Measurements from ENCODE around the gene OR10H3. TPM values are rescaled to one million over a fixed set of nuclear protein-coding genes. Genes with fewer than 3 reads are reported as not detected.
"Not testable (repeated sequence)": the region's sequence is repeated elsewhere in the genome, so short reads cannot be mapped to it uniquely, and the experiment has no call there.

Gene OR10H3
- total and polyA plus RNA-seq, 4 experiments from 2014 or later = not detected

- Mint-ChIP-seq H3K4me3 (no peak overlapping the region), H3K27me3 (peaks cover 6 to 10% of the 10 kb centered on the region in 2 donors)
- POLR2A ChIA-PET (ENCODE audit: partially characterized antibody) = no interaction called here
These were observed 42.1 kb downstream of the OR10H3 start for GRCh38 chr19:15779756-15780476.

GRCh38 chr19:15780610-15781418 lies 43.0 kb downstream of the OR10H3 start:
- Histone ChIP-seq H3K4me1 (ENCODE audit: insufficient read depth, low read length) (no peaks in the 10 kb centered on the region), H3K27me3 (ENCODE audit: insufficient read depth, low read length) (no peaks in the 10 kb centered on the region), H3K4me3 (ENCODE audit: low read length in 2 of 2) (no peak overlapping the region), H3K9me3 (ENCODE audit: control insufficient read depth in 1 of 2, low read length in 2 of 2) (no peaks in the 10 kb centered on the region), H3K36me3 (ENCODE audit: insufficient read depth, low read length) (no peaks in the 10 kb centered on the region), H3K27ac (ENCODE audit: low read depth, low read length) (no peak overlapping the region)
- Mint-ChIP-seq H3K9me3 (peaks cover 0 to 2% (median 0%) of the 10 kb centered on the region in 8 donors), H3K4me1 (peaks cover 0 to 10% (median 6%) of the 10 kb centered on the region in 4 donors), H3K36me3 (no peaks in the 10 kb centered on the region), H3K27ac (peak overlapping the region in 6 of 7 donors; percentile 40 to 66 (median 56)), H3K4me3 (no peak overlapping the region), H3K27me3 (peaks cover 3 to 6% of the 10 kb centered on the region in 2 donors)
- POLR2A ChIA-PET (ENCODE audit: partially characterized antibody) = no interaction called here
- intact Hi-C loops (cut with micrococcal nuclease) = no loop called here
- peak in 1 of 5 donors; percentile 1 for DNase-seq
- CTCF ChIA-PET (ENCODE audit: partially characterized antibody) = no interaction called here

More at GRCh38 chr19:15779756-15780476, 42.1 kb downstream of the OR10H3 start:
- H3K9me3 ChIP-seq (ENCODE audit: control insufficient read depth in 1 of 2, low read length in 2 of 2) = no peaks in the 10 kb centered on the region
- Mint-ChIP-seq H3K9me3 (peaks cover 0 to 2% (median 0%) of the 10 kb centered on the region in 8 donors), H3K4me1 (peaks cover 0 to 10% (median 6%) of the 10 kb centered on the region in 4 donors), H3K36me3 (no peaks in the 10 kb centered on the region), H3K27ac (no peak overlapping the region)
- no peaks in the 10 kb centered on the region for H3K27me3 ChIP-seq (ENCODE audit: insufficient read depth, low read length)
- H3K4me3 ChIP-seq (ENCODE audit: low read length in 2 of 2) = no peak overlapping the region
- H3K27ac ChIP-seq (ENCODE audit: low read depth, low read length) = no peak overlapping the region
- DNase-seq = no peak
- intact Hi-C loops (cut with micrococcal nuclease) = no loop called here
- no peaks in the 10 kb centered on the region for H3K4me1 ChIP-seq (ENCODE audit: insufficient read depth, low read length)
- H3K36me3 ChIP-seq (ENCODE audit: insufficient read depth, low read length) = no peaks in the 10 kb centered on the region
- CTCF ChIA-PET (ENCODE audit: partially characterized antibody) = no interaction called here

- no peak overlapping the region for H3K27ac ChIP-seq (ENCODE audit: low read depth, low read length)
- Mint-ChIP-seq H3K27ac (peak overlapping the region in 1 of 7 donors; percentile 4), H3K4me3 (no peak overlapping the region), H3K36me3 (no peaks in the 10 kb centered on the region), H3K27me3 (peaks cover 0 to 3% of the 10 kb centered on the region in 2 donors), H3K4me1 (peaks cover 0 to 10% (median 6%) of the 10 kb centered on the region in 4 donors), H3K9me3 (no peaks in the 10 kb centered on the region)
- POLR2A ChIA-PET (ENCODE audit: partially characterized antibody) = no interaction called here
- no peaks in the 10 kb centered on the region for H3K36me3 ChIP-seq (ENCODE audit: insufficient read depth, low read length)
- no peaks in the 10 kb centered on the region for H3K27me3 ChIP-seq (ENCODE audit: insufficient read depth, low read length)
- no peak overlapping the region for H3K4me3 ChIP-seq (ENCODE audit: low read length in 2 of 2)
- H3K9me3 ChIP-seq (ENCODE audit: control insufficient read depth in 1 of 2, low read length in 2 of 2) = no peaks in the 10 kb centered on the region
- H3K4me1 ChIP-seq (ENCODE audit: insufficient read depth, low read length) = no peaks in the 10 kb centered on the region
- no peak for DNase-seq
- CTCF ChIA-PET (ENCODE audit: partially characterized antibody) = no interaction called here
- intact Hi-C loops (cut with micrococcal nuclease) = no loop called here
These were observed 43.9 kb downstream of the OR10H3 start for GRCh38 chr19:15781661-15782060.

- Histone ChIP-seq H3K36me3 (ENCODE audit: insufficient read depth, low read length) (no peaks in the 10 kb centered on the region), H3K27me3 (ENCODE audit: insufficient read depth, low read length) (no peaks in the 10 kb centered on the region), H3K9me3 (ENCODE audit: control insufficient read depth in 1 of 2, low read length in 2 of 2) (no peaks in the 10 kb centered on the region), H3K4me3 (ENCODE audit: low read length in 2 of 2) (no peak overlapping the region), H3K4me1 (ENCODE audit: insufficient read depth, low read length) (no peaks in the 10 kb centered on the region), H3K27ac (ENCODE audit: low read depth, low read length) (no peak overlapping the region)
- intact Hi-C loops (cut with micrococcal nuclease) = no loop called here
- no peaks in the 10 kb centered on the region for H3K36me3 Mint-ChIP-seq
- no peaks in the 10 kb centered on the region for H3K9me3 Mint-ChIP-seq
- peaks cover 0 to 10% (median 6%) of the 10 kb centered on the region in 4 donors for H3K4me1 Mint-ChIP-seq
- ChIA-PET CTCF (ENCODE audit: partially characterized antibody) (no interaction called here), POLR2A (ENCODE audit: partially characterized antibody) (no interaction called here)
- H3K27ac Mint-ChIP-seq = no peak overlapping the region
- peaks cover 0 to 4% of the 10 kb centered on the region in 2 donors for H3K27me3 Mint-ChIP-seq
- no peak for DNase-seq
- H3K4me3 Mint-ChIP-seq = no peak overlapping the region
These were observed 44.4 kb downstream of the OR10H3 start for GRCh38 chr19:15782211-15782610.

GRCh38 chr19:15782896-15783295 lies 45.1 kb downstream of the OR10H3 start:
- H3K27ac ChIP-seq (ENCODE audit: low read depth, low read length); H3K27me3 ChIP-seq (ENCODE audit: insufficient read depth, low read length); H3K36me3 Mint-ChIP-seq; H3K27me3 Mint-ChIP-seq; DNase-seq; H3K4me1 ChIP-seq (ENCODE audit: insufficient read depth, low read length); H3K9me3 Mint-ChIP-seq; H3K4me3 ChIP-seq (ENCODE audit: low read length in 2 of 2); H3K36me3 ChIP-seq (ENCODE audit: insufficient read depth, low read length); intact Hi-C loops (cut with micrococcal nuclease); CTCF ChIA-PET (ENCODE audit: partially characterized antibody); H3K4me3 Mint-ChIP-seq; H3K9me3 ChIP-seq (ENCODE audit: control insufficient read depth in 1 of 2, low read length in 2 of 2); POLR2A ChIA-PET (ENCODE audit: partially characterized antibody): not testable (repeated sequence)
- Mint-ChIP-seq H3K27ac (peak overlapping the region in 1 of 7 donors; percentile 36), H3K4me1 (peaks cover 1 to 10% (median 6%) of the 10 kb centered on the region in 4 donors)

- Mint-ChIP-seq H3K27ac (no peak within 1 kb of the TSS), H3K4me1 (peaks cover 0 to 1% (median 0%) of the 10 kb centered on the region in 4 donors), H3K4me3 (no peak within 1 kb of the TSS), H3K9me3 (no peaks in the 10 kb centered on the region), H3K36me3 (no peaks in the 10 kb centered on the region), H3K27me3 (peaks cover 12 to 20% of the 10 kb centered on the region in 2 donors)
- Histone ChIP-seq H3K9me3 (ENCODE audit: control insufficient read depth in 1 of 2, low read length in 2 of 2) (no peaks in the 10 kb centered on the region), H3K36me3 (ENCODE audit: insufficient read depth, low read length) (no peaks in the 10 kb centered on the region), H3K4me3 (ENCODE audit: low read length in 2 of 2) (no peak within 1 kb of the TSS), H3K27me3 (ENCODE audit: insufficient read depth, low read length) (no peaks in the 10 kb centered on the region), H3K27ac (ENCODE audit: low read depth, low read length) (no peak within 1 kb of the TSS), H3K4me1 (ENCODE audit: insufficient read depth, low read length) (no peaks in the 10 kb centered on the region)
- DNase-seq = no peak
- ChIA-PET POLR2A (ENCODE audit: partially characterized antibody) (no interaction called here), CTCF (ENCODE audit: partially characterized antibody) (no interaction called here)
- intact Hi-C loops (cut with micrococcal nuclease) = no loop called here
These were observed 49.9 kb downstream of the OR10H3 start, which contains the start of gene OR10H5 for GRCh38 chr19:15787611-15788155. Gene OR10H5 (plus strand): TSS chr19:15787661. CDS start chr19:15794049, 6,388 bp downstream.

- H3K36me3 Mint-ChIP-seq = no peaks in the 10 kb centered on the region
These were observed 50.9 kb downstream of the OR10H3 start for GRCh38 chr19:15788594-15789270.

More at GRCh38 chr19:15788594-15789270, 50.9 kb downstream of the OR10H3 start:
- no peak overlapping the region for H3K4me3 ChIP-seq (ENCODE audit: low read length in 2 of 2)
- no peaks in the 10 kb centered on the region for H3K9me3 ChIP-seq (ENCODE audit: control insufficient read depth in 1 of 2, low read length in 2 of 2)
- ChIA-PET POLR2A (ENCODE audit: partially characterized antibody) (no interaction called here), CTCF (ENCODE audit: partially characterized antibody) (no interaction called here)
- Mint-ChIP-seq H3K27me3 (peaks cover 12 to 20% of the 10 kb centered on the region in 2 donors), H3K4me3 (no peak overlapping the region), H3K4me1 (peaks cover 0 to 1% (median 0%) of the 10 kb centered on the region in 4 donors), H3K27ac (no peak overlapping the region), H3K9me3 (no peaks in the 10 kb centered on the region)
- H3K36me3 ChIP-seq (ENCODE audit: insufficient read depth, low read length) = no peaks in the 10 kb centered on the region
- no peaks in the 10 kb centered on the region for H3K4me1 ChIP-seq (ENCODE audit: insufficient read depth, low read length)
- H3K27me3 ChIP-seq (ENCODE audit: insufficient read depth, low read length) = no peaks in the 10 kb centered on the region
- intact Hi-C loops (cut with micrococcal nuclease) = no loop called here
- no peak for DNase-seq
- H3K27ac ChIP-seq (ENCODE audit: low read depth, low read length) = no peak overlapping the region
